Esophagus squamous epithelium (tissue), 5 donors: ENCODE measurements around the gene MYO16. TPM values are rescaled to one million over a fixed set of nuclear protein-coding genes. Genes with fewer than 3 reads are reported as not detected.

Experiments
- DNase-seq: peaks from one replicate; lab custom pipeline; 2025; lab: John Stamatoyannopoulos, UW
- H3K27ac ChIP-seq, 4 donors: fragments of 200-600 bp; sonication (generic); one replicate each; pipeline ENCODE4 v1.5.1; 2016 to 2019; ENCODE audit warnings: mild to moderate bottlenecking in 1 of 4
- H3K27me3 ChIP-seq, 4 donors: fragments of 200-600 bp; sonication (generic); 1 replicate in 3 of 4; 2 replicates in 1 of 4; pipeline versions ENCODE4 v1.5.1 to v1.6.0; 2017 to 2021; ENCODE audit warnings: antibody characterized with exemption in 1 of 4
- H3K36me3 ChIP-seq, 3 donors: fragments of 200-600 bp; sonication (generic); one replicate each; pipeline ENCODE4 v1.5.1; 2016 to 2019
- H3K4me1 ChIP-seq, 3 donors: fragments of 200-600 bp; sonication (generic); one replicate each; pipeline ENCODE4 v1.5.1; 2017 to 2019
- H3K4me3 ChIP-seq, 4 donors: fragments of 200-600 bp; sonication (generic); 1 replicate in 3 of 4; 2 replicates in 1 of 4; pipeline ENCODE4 v1.5.1; 2016 to 2019; ENCODE audit warnings: mild to moderate bottlenecking in 2 of 4, moderate library complexity in 1 of 4
- H3K9me3 ChIP-seq, 3 donors: fragments of 200-600 bp; sonication (generic); one replicate each; pipeline ENCODE4 v1.5.1; 2016 to 2019
- POLR2A ChIP-seq, 4 donors: fragments of 450-650 bp; IDR thresholded peaks; one replicate each; pipeline ENCODE4 v1.6.1; 2017; ENCODE audit warnings: antibody characterized with exemption in 4 of 4, mild to moderate bottlenecking in 4 of 4, moderate library complexity in 3 of 4
- WGBS, 2 donors: methylation state at CpG; one replicate each; pipeline ENCODE4 v1.1.5; 2018; 5-methylcytosine and 5-hydroxymethylcytosine counted together
- intact Hi-C: fragments of 100-400 bp; cut with DNase I; formaldehyde crosslinking; loops from one replicate; pipeline ENCODE4 v1.15.0; 2022
- total RNA-seq, 4 donors: library from RNA; depleted of rRNA; stranded (reverse); fragments of >200 nt; gene quantifications; one replicate each; pipeline ENCODE4 v1.1.0, GENCODE V29; 2016
- TF ChIP-seq, protein P1 (sequence below), 6 experiments: fragments of 450-650 bp in 4 of 6; fragments of 200-600 bp in 2 of 6; sonication (generic) in 2 of 6; IDR thresholded peaks; one replicate each; pipeline ENCODE4 v1.5.1; 2016 to 2019; ENCODE audit warnings: antibody characterized with exemption in 6 of 6, mild to moderate bottlenecking in 4 of 6, moderate library complexity in 4 of 6
- donor health status: DM: yes; HTN: yes; CAD: no.

MYO16 gene
- total RNA-seq, 4 donors from 2014 or later: 0.09 to 2.1 TPM; not detected in 2

GRCh38 chr13:108851660-108852059 is 222.2 kb downstream of the MYO16 start:
- intact Hi-C loops: no loop called here
- no peaks in the 10 kb centered on the region for H3K9me3 ChIP-seq
- H3K4me1 ChIP-seq: no peaks in the 10 kb centered on the region
- DNase-seq: no peak
- no peak overlapping the region for H3K4me3 ChIP-seq
- no peaks in the 10 kb centered on the region for H3K36me3 ChIP-seq
- WGBS, 2 donors: 44 to 54% methylated on average over 4 of the region's 4 CpGs
- no peak overlapping the region for H3K27ac ChIP-seq
- no peak for TF ChIP-seq POLR2A (IDR thresholded peaks at IDR 0.05)
- TF ChIP-seq, protein P1, sequence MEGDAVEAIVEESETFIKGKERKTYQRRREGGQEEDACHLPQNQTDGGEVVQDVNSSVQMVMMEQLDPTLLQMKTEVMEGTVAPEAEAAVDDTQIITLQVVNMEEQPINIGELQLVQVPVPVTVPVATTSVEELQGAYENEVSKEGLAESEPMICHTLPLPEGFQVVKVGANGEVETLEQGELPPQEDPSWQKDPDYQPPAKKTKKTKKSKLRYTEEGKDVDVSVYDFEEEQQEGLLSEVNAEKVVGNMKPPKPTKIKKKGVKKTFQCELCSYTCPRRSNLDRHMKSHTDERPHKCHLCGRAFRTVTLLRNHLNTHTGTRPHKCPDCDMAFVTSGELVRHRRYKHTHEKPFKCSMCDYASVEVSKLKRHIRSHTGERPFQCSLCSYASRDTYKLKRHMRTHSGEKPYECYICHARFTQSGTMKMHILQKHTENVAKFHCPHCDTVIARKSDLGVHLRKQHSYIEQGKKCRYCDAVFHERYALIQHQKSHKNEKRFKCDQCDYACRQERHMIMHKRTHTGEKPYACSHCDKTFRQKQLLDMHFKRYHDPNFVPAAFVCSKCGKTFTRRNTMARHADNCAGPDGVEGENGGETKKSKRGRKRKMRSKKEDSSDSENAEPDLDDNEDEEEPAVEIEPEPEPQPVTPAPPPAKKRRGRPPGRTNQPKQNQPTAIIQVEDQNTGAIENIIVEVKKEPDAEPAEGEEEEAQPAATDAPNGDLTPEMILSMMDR (IDR thresholded peaks at IDR 0.05): no peak
- no peaks in the 10 kb centered on the region for H3K27me3 ChIP-seq

DNA sequence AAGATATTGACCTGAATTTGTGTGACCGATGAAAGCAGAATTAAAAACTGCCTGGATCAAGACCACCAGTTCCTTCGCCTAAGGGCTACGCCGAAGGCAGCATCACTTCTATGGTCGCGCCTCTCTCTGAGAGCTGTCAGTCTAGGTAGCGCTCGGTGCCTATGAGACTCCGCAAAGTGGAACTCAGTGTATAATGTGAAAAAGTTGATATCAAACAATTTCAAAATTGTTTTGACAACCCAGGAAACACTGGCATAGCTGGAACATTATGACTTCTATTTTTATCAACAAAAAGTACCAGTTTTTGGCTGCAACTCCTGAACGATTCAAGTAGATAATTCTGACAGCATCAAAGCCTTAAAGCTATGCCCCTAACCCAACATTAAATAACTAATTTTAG is 223.6 kb downstream of the MYO16 start:
- DNase-seq: no peak
- 83 to 85% methylated on average over 10 of the region's 10 CpGs for WGBS, 2 donors
- Histone ChIP-seq H3K9me3 (no peaks in the 10 kb centered on the region), H3K4me3 (no peak overlapping the region), H3K4me1 (no peaks in the 10 kb centered on the region), H3K27me3 (no peaks in the 10 kb centered on the region), H3K27ac (no peak overlapping the region), H3K36me3 (no peaks in the 10 kb centered on the region)
- no peak for TF ChIP-seq POLR2A (IDR thresholded peaks at IDR 0.05)
- TF ChIP-seq, protein P1 (IDR thresholded peaks at IDR 0.05): no peak
- intact Hi-C loops: no loop called here

GRCh38 chr13:108855737-108856387 is 226.5 kb downstream of the MYO16 start:
- no peaks in the 10 kb centered on the region for H3K4me1 ChIP-seq
- TF ChIP-seq, protein P1 (IDR thresholded peaks at IDR 0.05): no peak
- TF ChIP-seq POLR2A (IDR thresholded peaks at IDR 0.05): no peak
- H3K36me3 ChIP-seq: no peaks in the 10 kb centered on the region
- H3K27ac ChIP-seq: no peak overlapping the region
- no peak for DNase-seq
- WGBS, 2 donors: 74 to 75% methylated on average over 4 of the region's 4 CpGs
- no peaks in the 10 kb centered on the region for H3K9me3 ChIP-seq
- H3K27me3 ChIP-seq: no peaks in the 10 kb centered on the region
- H3K4me3 ChIP-seq: no peak overlapping the region
- intact Hi-C loops: no loop called here

DNA sequence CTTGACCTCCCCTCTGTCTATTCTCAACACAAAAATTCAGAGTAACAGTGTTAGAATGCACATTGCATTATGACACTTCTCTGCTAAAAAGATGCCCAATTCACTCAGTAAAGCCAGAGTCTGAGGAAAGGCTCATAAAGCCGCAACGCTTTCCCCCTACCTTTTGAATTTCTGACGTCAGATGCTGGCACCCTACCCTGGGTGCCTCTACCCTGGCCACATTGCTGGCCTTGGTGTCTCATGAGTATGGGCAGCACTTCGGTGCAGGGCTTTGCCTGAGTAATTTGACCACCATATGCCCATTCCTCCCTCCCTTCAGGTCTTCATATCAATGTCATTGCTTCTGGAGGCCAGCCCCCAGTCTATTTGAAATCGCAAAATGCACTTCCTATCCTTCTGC is 229.3 kb downstream of the MYO16 start:
- intact Hi-C loops: no loop called here
- whole genome bisulfite sequencing, 2 donors: 76 to 82% methylated on average over 5 of the region's 5 CpGs
- no peak for DNase-seq
- no peaks in the 10 kb centered on the region for H3K36me3 ChIP-seq
- H3K9me3 ChIP-seq: no peaks in the 10 kb centered on the region
- no peaks in the 10 kb centered on the region for H3K4me1 ChIP-seq
- TF ChIP-seq POLR2A (IDR thresholded peaks at IDR 0.05): no peak
- TF ChIP-seq, protein P1 (IDR thresholded peaks at IDR 0.05): no peak
- no peaks in the 10 kb centered on the region for H3K27me3 ChIP-seq
- no peak overlapping the region for H3K4me3 ChIP-seq
- H3K27ac ChIP-seq: no peak overlapping the region

DNA sequence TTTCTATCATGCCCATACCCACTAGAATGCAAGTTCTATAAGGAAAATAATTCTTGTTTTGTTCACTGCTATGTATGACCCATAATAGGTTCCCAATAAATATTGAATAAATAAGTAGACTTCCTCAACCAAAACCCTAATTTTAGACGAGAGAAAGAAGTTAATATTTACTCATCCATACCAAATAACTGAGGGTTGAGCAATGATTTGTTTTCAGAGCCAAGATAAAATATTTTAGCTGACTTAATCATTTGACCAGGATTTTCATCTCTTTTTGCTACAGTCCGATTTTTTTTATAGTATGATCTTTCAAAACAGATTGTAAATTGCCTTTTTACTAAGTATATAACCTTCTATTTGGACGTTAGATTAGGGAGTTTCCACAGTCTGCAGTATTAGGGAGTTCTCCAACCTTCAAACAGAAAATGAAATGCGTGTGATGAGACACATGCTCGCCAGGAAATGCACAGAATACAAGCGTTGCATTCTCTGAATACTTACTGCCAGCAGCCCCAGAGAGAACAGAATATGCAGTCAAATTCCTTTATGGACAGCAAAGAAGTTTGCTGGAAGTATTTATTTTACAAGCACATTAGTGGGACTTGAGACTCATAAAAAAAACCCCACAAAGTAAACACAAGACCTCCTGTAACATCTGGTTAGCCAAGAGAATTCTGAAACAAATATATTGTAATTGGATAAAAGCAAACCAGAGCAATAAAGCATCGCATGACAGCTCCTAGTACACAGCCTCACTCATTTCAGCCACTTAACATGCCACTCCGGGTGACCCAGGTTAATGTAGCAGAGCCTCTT is 230.0 kb downstream of the MYO16 start:
- DNase-seq: no peak
- H3K9me3 ChIP-seq: no peaks in the 10 kb centered on the region
- intact Hi-C loops: no loop called here
- H3K36me3 ChIP-seq: no peaks in the 10 kb centered on the region
- TF ChIP-seq, protein P1 (IDR thresholded peaks at IDR 0.05): no peak
- TF ChIP-seq POLR2A (IDR thresholded peaks at IDR 0.05): no peak
- no peaks in the 10 kb centered on the region for H3K27me3 ChIP-seq
- WGBS, 2 donors: 28% methylated on average over 8 of the region's 8 CpGs
- no peak overlapping the region for H3K27ac ChIP-seq
- H3K4me3 ChIP-seq: no peak overlapping the region
- H3K4me1 ChIP-seq: no peaks in the 10 kb centered on the region
